Right lobe of liver (tissue), 4 donors: Measurements from ENCODE around the gene TFAP2C.

Experiments used
- CTCF ChIP-seq, 4 donors: fragments of 200-600 bp in 3 of 4; fragments of 450-650 bp in 1 of 4; IDR thresholded peaks; one replicate each; pipeline versions ENCODE4 v1.5.1 to v1.8.0; 2016 to 2022; ENCODE audit warnings: antibody characterized with exemption in 4 of 4, mild to moderate bottlenecking in 2 of 4
- POLR2A ChIP-seq: fragments of 450-650 bp; IDR thresholded peaks from one replicate; pipeline ENCODE4 v1.6.1; 2017; ENCODE audit warnings: antibody characterized with exemption, mild to moderate bottlenecking
- donor health status: DM: no; HTN: no; CAD: no.
- donor health status: DM: no; HTN: no; CAD: no.
- donor health status: DM: no; HTN: yes; CAD: no.

GRCh38 chr20:56609321-56609720 lies 19.8 kb upstream of the TFAP2C start:
- no peak for TF ChIP-seq CTCF (IDR thresholded peaks at IDR 0.05)
- TF ChIP-seq POLR2A = no peak
